Measurements from ENCODE around the gene ODAD4.

ODAD4 gene

DNA sequence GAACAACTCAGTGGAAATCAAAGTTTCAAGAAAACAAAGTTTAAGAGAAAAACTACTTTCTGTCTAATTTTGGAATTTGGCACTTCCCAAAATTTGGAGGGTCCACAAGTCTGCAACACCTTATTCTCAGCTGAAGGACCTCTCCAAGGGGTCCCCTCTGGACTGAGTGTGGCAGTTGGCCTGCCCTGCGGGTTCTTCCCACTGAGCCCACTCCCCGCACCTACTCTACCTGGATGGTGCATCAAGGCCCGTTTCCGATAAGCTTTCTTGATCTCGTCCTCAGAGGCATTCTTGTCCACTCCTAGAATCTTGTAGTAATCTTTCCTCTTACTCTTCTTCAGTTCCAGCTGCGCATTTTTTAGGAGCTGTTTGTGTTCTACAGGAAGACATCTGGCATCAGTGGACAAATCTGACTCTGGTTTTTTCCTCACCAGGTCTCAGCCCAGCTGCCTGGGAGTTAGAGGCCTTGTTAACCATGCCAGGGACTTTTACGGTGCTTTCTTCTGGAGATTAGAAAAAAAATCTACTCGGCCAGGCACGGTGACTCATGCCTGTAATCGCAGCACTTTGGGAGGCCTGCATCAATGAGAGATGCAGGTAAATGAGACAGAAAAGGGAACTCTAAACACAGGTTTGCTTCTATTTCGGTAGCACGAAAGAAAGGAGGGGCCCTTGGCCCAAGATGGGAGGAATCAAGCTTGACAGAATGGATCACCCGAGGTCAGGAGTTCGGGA, 51.8 kb downstream of the ODAD4 start:
- Histone ChIP-seq H3K36me3 (ENCODE audit: control insufficient read depth in 1 of 2, insufficient read depth in 2 of 2, low read depth in 1 of 2, low read length in 2 of 2) (peaks cover 58 to 88% of the 10 kb centered on the region in 2 experiments), H2BK5ac (ENCODE audit: low read depth, low read length, poor library complexity, severe bottlenecking) (no peak overlapping the region), H3K79me1 (replicated peaks; ENCODE audit: low read length, poor library complexity, severe bottlenecking) (peaks cover 21% of the 10 kb centered on the region), H3K4me1 (ENCODE audit: control insufficient read depth, insufficient read depth, low read depth, low read length) (peaks cover 2% of the 10 kb centered on the region), H4K8ac (ENCODE audit: low read length) (no peak overlapping the region), H3K23ac (ENCODE audit: low read length in 2 of 2) (no peak overlapping the region), H2BK15ac (ENCODE audit: low read depth, poor library complexity, severe bottlenecking) (no peak overlapping the region), H2BK12ac (ENCODE audit: low read length in 2 of 2) (no peak overlapping the region), H3K9ac (ENCODE audit: low read length) (no peak overlapping the region), H2BK120ac (ENCODE audit: low read depth, low read length) (no peak overlapping the region), H2AFZ (ENCODE audit: low read depth, low read length) (no peak overlapping the region), H3K14ac (ENCODE audit: low read length in 2 of 2) (no peak overlapping the region), H3K27me3 (ENCODE audit: control insufficient read depth in 1 of 2, insufficient read depth in 1 of 2, low read length in 2 of 2) (no peaks in the 10 kb centered on the region), H3K27ac (ENCODE audit: low read length, poor library complexity, severe bottlenecking) (peak overlapping the region; percentile 55), H3K9me3 (ENCODE audit: control insufficient read depth, low read length) (no peaks in the 10 kb centered on the region), H3K18ac (ENCODE audit: low read depth in 1 of 2, low read length in 2 of 2) (no peak overlapping the region), H4K91ac (ENCODE audit: low read length) (no peak overlapping the region), H3K4ac (ENCODE audit: low read depth in 1 of 2, low read length in 2 of 2) (no peak overlapping the region), H3K4me3 (ENCODE audit: insufficient read depth in 1 of 2, low read depth in 1 of 2, low read length in 2 of 2) (no peak overlapping the region), H2AK5ac (ENCODE audit: low read length, severe bottlenecking) (no peak overlapping the region), H3K4me2 (ENCODE audit: low read length, poor library complexity, severe bottlenecking) (no peak overlapping the region)
- WGBS: 93% methylated on average over 13 of the region's 14 CpGs
- no peak for DNase-seq

- Histone ChIP-seq H2BK120ac (ENCODE audit: low read depth, low read length) (no peak overlapping the region), H3K4me3 (ENCODE audit: insufficient read depth in 1 of 2, low read depth in 1 of 2, low read length in 2 of 2) (no peak overlapping the region), H2AFZ (ENCODE audit: low read depth, low read length) (no peak overlapping the region), H3K14ac (ENCODE audit: low read length in 2 of 2) (no peak overlapping the region), H3K9me3 (ENCODE audit: control insufficient read depth, low read length) (no peaks in the 10 kb centered on the region), H4K91ac (ENCODE audit: low read length) (no peak overlapping the region), H3K4ac (ENCODE audit: low read depth in 1 of 2, low read length in 2 of 2) (no peak overlapping the region), H3K79me1 (replicated peaks; ENCODE audit: low read length, poor library complexity, severe bottlenecking) (peaks cover 26% of the 10 kb centered on the region), H3K9ac (ENCODE audit: low read length) (no peak overlapping the region), H3K18ac (ENCODE audit: low read depth in 1 of 2, low read length in 2 of 2) (no peak overlapping the region), H2BK15ac (ENCODE audit: low read depth, poor library complexity, severe bottlenecking) (no peak overlapping the region), H2AK5ac (ENCODE audit: low read length, severe bottlenecking) (no peak overlapping the region), H3K4me1 (ENCODE audit: control insufficient read depth, insufficient read depth, low read depth, low read length) (peaks cover 2% of the 10 kb centered on the region), H4K8ac (ENCODE audit: low read length) (no peak overlapping the region), H2BK12ac (ENCODE audit: low read length in 2 of 2) (no peak overlapping the region), H3K36me3 (ENCODE audit: control insufficient read depth in 1 of 2, insufficient read depth in 2 of 2, low read depth in 1 of 2, low read length in 2 of 2) (peaks cover 53 to 90% of the 10 kb centered on the region in 2 experiments), H3K27me3 (ENCODE audit: control insufficient read depth in 1 of 2, insufficient read depth in 1 of 2, low read length in 2 of 2) (no peaks in the 10 kb centered on the region), H3K4me2 (ENCODE audit: low read length, poor library complexity, severe bottlenecking) (no peak overlapping the region), H2BK5ac (ENCODE audit: low read depth, low read length, poor library complexity, severe bottlenecking) (no peak overlapping the region), H3K27ac (ENCODE audit: low read length, poor library complexity, severe bottlenecking) (no peak overlapping the region), H3K23ac (ENCODE audit: low read length in 2 of 2) (no peak overlapping the region)
- DNase-seq: no peak
- WGBS: 98% methylated on average over 8 of the region's 8 CpGs
These were observed 54.0 kb downstream of the ODAD4 start for GRCh38 chr17:41984454-41984853.

DNA sequence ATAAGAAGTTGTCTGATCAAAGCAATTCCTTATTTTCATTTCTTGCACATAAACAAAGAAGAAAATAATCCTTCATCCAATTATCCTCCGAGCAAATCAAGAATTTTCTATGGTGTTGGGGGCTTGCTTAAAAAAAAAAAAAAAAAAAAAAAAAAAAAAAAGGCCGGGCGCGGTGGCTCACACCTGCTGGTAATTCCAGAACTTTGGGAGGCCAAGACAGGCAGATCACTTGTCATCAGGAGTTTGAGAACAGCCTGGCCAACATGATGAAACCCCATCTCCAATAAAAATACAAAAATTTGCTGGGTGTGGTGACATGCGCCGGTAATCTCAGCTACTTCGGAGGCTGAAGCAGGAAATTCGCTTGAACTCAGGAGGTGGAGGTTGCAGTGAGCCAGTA, 55.5 kb downstream of the ODAD4 start:
- Histone ChIP-seq H2BK5ac (ENCODE audit: low read depth, low read length, poor library complexity, severe bottlenecking) (no peak overlapping the region), H3K18ac (ENCODE audit: low read depth in 1 of 2, low read length in 2 of 2) (no peak overlapping the region), H4K8ac (ENCODE audit: low read length) (no peak overlapping the region), H3K4me2 (ENCODE audit: low read length, poor library complexity, severe bottlenecking) (no peak overlapping the region), H2BK12ac (ENCODE audit: low read length in 2 of 2) (no peak overlapping the region), H2BK15ac (ENCODE audit: low read depth, poor library complexity, severe bottlenecking) (no peak overlapping the region), H2BK120ac (ENCODE audit: low read depth, low read length) (no peak overlapping the region), H3K9me3 (ENCODE audit: control insufficient read depth, low read length) (no peaks in the 10 kb centered on the region), H3K79me1 (replicated peaks; ENCODE audit: low read length, poor library complexity, severe bottlenecking) (peaks cover 33% of the 10 kb centered on the region), H3K4me3 (ENCODE audit: insufficient read depth in 1 of 2, low read depth in 1 of 2, low read length in 2 of 2) (no peak overlapping the region), H3K27ac (ENCODE audit: low read length, poor library complexity, severe bottlenecking) (no peak overlapping the region), H2AK5ac (ENCODE audit: low read length, severe bottlenecking) (no peak overlapping the region), H2AFZ (ENCODE audit: low read depth, low read length) (no peak overlapping the region), H3K4ac (ENCODE audit: low read depth in 1 of 2, low read length in 2 of 2) (no peak overlapping the region), H3K4me1 (ENCODE audit: control insufficient read depth, insufficient read depth, low read depth, low read length) (peaks cover 2% of the 10 kb centered on the region), H3K9ac (ENCODE audit: low read length) (no peak overlapping the region), H3K23ac (ENCODE audit: low read length in 2 of 2) (no peak overlapping the region), H3K27me3 (ENCODE audit: control insufficient read depth in 1 of 2, insufficient read depth in 1 of 2, low read length in 2 of 2) (no peaks in the 10 kb centered on the region), H4K91ac (ENCODE audit: low read length) (no peak overlapping the region), H3K36me3 (ENCODE audit: control insufficient read depth in 1 of 2, insufficient read depth in 2 of 2, low read depth in 1 of 2, low read length in 2 of 2) (peaks cover 50 to 95% of the 10 kb centered on the region in 2 experiments), H3K14ac (ENCODE audit: low read length in 2 of 2) (no peak overlapping the region)
- DNase-seq: no peak
- 97% methylated on average over 7 of the region's 8 CpGs for WGBS

DNA sequence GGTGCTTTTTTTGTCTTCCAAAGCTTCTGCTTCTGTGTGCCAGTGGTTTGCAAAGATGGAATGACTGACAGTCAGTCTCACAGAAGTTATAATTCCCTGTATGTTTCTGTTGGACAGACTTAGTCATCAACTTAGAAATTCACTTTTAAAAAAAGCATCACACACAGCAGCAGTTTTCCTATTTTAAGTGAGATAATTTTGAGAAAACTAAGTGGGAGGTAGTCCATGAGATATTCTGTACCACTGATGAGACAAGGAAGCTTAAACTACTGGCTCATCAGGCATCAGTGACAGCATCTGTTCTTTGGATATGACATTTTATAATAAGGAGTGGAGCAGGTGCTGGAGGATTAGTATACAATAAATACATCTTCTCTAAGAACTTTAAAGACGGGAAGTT, 56.2 kb downstream of the ODAD4 start:
- peaks cover 45 to 96% of the 10 kb centered on the region in 2 experiments for H3K36me3 ChIP-seq (ENCODE audit: control insufficient read depth in 1 of 2, insufficient read depth in 2 of 2, low read depth in 1 of 2, low read length in 2 of 2)
- no peaks in the 10 kb centered on the region for H3K9me3 ChIP-seq (ENCODE audit: control insufficient read depth, low read length)
- H2BK120ac ChIP-seq (ENCODE audit: low read depth, low read length): no peak overlapping the region
- H4K8ac ChIP-seq (ENCODE audit: low read length): no peak overlapping the region
- H3K18ac ChIP-seq (ENCODE audit: low read depth in 1 of 2, low read length in 2 of 2): no peak overlapping the region
- H3K4me1 ChIP-seq (ENCODE audit: control insufficient read depth, insufficient read depth, low read depth, low read length): peaks cover 2% of the 10 kb centered on the region
- H3K4me3 ChIP-seq (ENCODE audit: insufficient read depth in 1 of 2, low read depth in 1 of 2, low read length in 2 of 2): no peak overlapping the region
- no peak overlapping the region for H2BK12ac ChIP-seq (ENCODE audit: low read length in 2 of 2)
- DNase-seq: no peak
- no peaks in the 10 kb centered on the region for H3K27me3 ChIP-seq (ENCODE audit: control insufficient read depth in 1 of 2, insufficient read depth in 1 of 2, low read length in 2 of 2)
- H2AFZ ChIP-seq (ENCODE audit: low read depth, low read length): no peak overlapping the region
- 92% methylated on average over 1 of the region's 1 CpG for WGBS
- H2BK15ac ChIP-seq (ENCODE audit: low read depth, poor library complexity, severe bottlenecking): no peak overlapping the region
- no peak overlapping the region for H3K9ac ChIP-seq (ENCODE audit: low read length)
- H2BK5ac ChIP-seq (ENCODE audit: low read depth, low read length, poor library complexity, severe bottlenecking): no peak overlapping the region
- no peak overlapping the region for H3K4ac ChIP-seq (ENCODE audit: low read depth in 1 of 2, low read length in 2 of 2)
- peaks cover 35% of the 10 kb centered on the region for H3K79me1 ChIP-seq (replicated peaks; ENCODE audit: low read length, poor library complexity, severe bottlenecking)
- no peak overlapping the region for H3K23ac ChIP-seq (ENCODE audit: low read length in 2 of 2)
- no peak overlapping the region for H3K27ac ChIP-seq (ENCODE audit: low read length, poor library complexity, severe bottlenecking)
- H3K14ac ChIP-seq (ENCODE audit: low read length in 2 of 2): no peak overlapping the region
- no peak overlapping the region for H3K4me2 ChIP-seq (ENCODE audit: low read length, poor library complexity, severe bottlenecking)
- H4K91ac ChIP-seq (ENCODE audit: low read length): no peak overlapping the region
- no peak overlapping the region for H2AK5ac ChIP-seq (ENCODE audit: low read length, severe bottlenecking)

Measured in mesenchymal stem cell (in vitro differentiated cells and primary cell).